H9 (cell line): ENCODE data around the gene NAA16. TPM values are rescaled to one million over a fixed set of nuclear protein-coding genes. Genes with fewer than 3 reads are reported as not detected.
A peak's percentile ranks its signal among the peaks of the same experiment; 100 is the strongest.

Experiments used
- DNase-seq: peaks from one replicate; pipeline ENCODE4 v3.0.0-alpha.2; 2017
- H2AFZ ChIP-seq: one replicate; pipeline ENCODE4 v1.6.1; 2013; ENCODE audit warnings: mild to moderate bottlenecking, low read length, control low read depth, moderate library complexity
- H2AK5ac ChIP-seq: 2 replicates; pipeline ENCODE4 v1.6.1; 2013; ENCODE audit warnings: low read length, control low read depth, mixed read lengths; ENCODE audit not compliant: insufficient read length
- H2BK120ac ChIP-seq: one replicate; pipeline ENCODE4 v1.6.1; 2013; ENCODE audit warnings: low read depth, mild to moderate bottlenecking, low read length, control low read depth, inconsistent platforms; ENCODE audit not compliant: poor library complexity, severe bottlenecking
- H2BK12ac ChIP-seq: 2 replicates; pipeline ENCODE4 v1.6.1; 2013; ENCODE audit warnings: low read length, control low read depth, mixed read lengths, low read depth; ENCODE audit not compliant: insufficient read length
- H2BK15ac ChIP-seq: 2 replicates; pipeline ENCODE4 v1.6.1; 2013; ENCODE audit warnings: low read depth, low read length, control low read depth
- H2BK20ac ChIP-seq: one replicate; pipeline ENCODE4 v1.6.1; 2013; ENCODE audit warnings: low read depth, mild to moderate bottlenecking, low read length, control low read depth, inconsistent platforms; ENCODE audit not compliant: poor library complexity, severe bottlenecking
- H2BK5ac ChIP-seq: 2 replicates; pipeline ENCODE4 v1.6.1; 2013; ENCODE audit warnings: low read length, control low read depth, mixed read lengths; ENCODE audit not compliant: insufficient read length
- H3K14ac ChIP-seq: 2 replicates; pipeline ENCODE4 v1.6.1; 2013; ENCODE audit warnings: low read length, control low read depth; ENCODE audit not compliant: insufficient read depth
- H3K18ac ChIP-seq: 2 replicates; pipeline ENCODE4 v1.6.1; 2013; ENCODE audit warnings: low read depth, mild to moderate bottlenecking, mixed read lengths, low read length, control low read depth; ENCODE audit not compliant: insufficient read length
- H3K23ac ChIP-seq: 2 replicates; pipeline ENCODE4 v1.6.1; 2013; ENCODE audit warnings: low read length, control low read depth, mixed read lengths, low read depth; ENCODE audit not compliant: insufficient read length
- H3K23me2 ChIP-seq: 2 replicates; pipeline ENCODE4 v1.6.1; 2013; ENCODE audit warnings: low read depth, mild to moderate bottlenecking, mixed read lengths, low read length, control low read depth; ENCODE audit not compliant: insufficient read length, poor library complexity, severe bottlenecking
- H3K27ac ChIP-seq: 2 replicates; pipeline ENCODE4 v1.5.1; 2013; ENCODE audit warnings: low read length, control low read depth, mixed read lengths, low read depth; ENCODE audit not compliant: insufficient read length
- H3K27me3 ChIP-seq: 2 replicates; pipeline ENCODE4 v1.6.1; 2013; ENCODE audit warnings: low read length, control low read depth, inconsistent platforms; ENCODE audit not compliant: insufficient read depth
- H3K4ac ChIP-seq: 2 replicates; pipeline ENCODE4 v1.6.1; 2013; ENCODE audit warnings: low read depth, mild to moderate bottlenecking, control low read depth, inconsistent platforms, low read length, moderate library complexity
- H3K4me1 ChIP-seq: 2 replicates; pipeline ENCODE4 v1.6.1; 2013; ENCODE audit warnings: low read length, control low read depth, inconsistent platforms; ENCODE audit not compliant: insufficient read depth
- H3K4me2 ChIP-seq: 2 replicates; pipeline ENCODE4 v1.6.1; 2013; ENCODE audit warnings: low read length, control low read depth, mixed read lengths; ENCODE audit not compliant: insufficient read length, insufficient read depth
- H3K56ac ChIP-seq: 2 replicates; pipeline ENCODE4 v1.6.1; 2013; ENCODE audit warnings: low read depth, mild to moderate bottlenecking, mixed read lengths, low read length, control low read depth; ENCODE audit not compliant: insufficient read length
- H3K79me1 ChIP-seq: 2 replicates; pipeline ENCODE4 v1.6.1; 2013; ENCODE audit warnings: low read depth, mild to moderate bottlenecking, moderate library complexity, low read length, control low read depth, inconsistent platforms; ENCODE audit not compliant: insufficient read depth, poor library complexity, severe bottlenecking
- H3K79me2 ChIP-seq: 2 replicates; pipeline ENCODE4 v1.6.1; 2013; ENCODE audit warnings: low read length, control low read depth, inconsistent platforms; ENCODE audit not compliant: insufficient read depth
- H3K9ac ChIP-seq: 2 replicates; pipeline ENCODE4 v1.6.1; 2013; ENCODE audit warnings: low read length, control low read depth, mixed read lengths; ENCODE audit not compliant: insufficient read length; ENCODE audit errors: extremely low read depth
- H3K9me3 ChIP-seq: one replicate; pipeline ENCODE4 v1.6.1; 2013; ENCODE audit warnings: low read depth, low read length, inconsistent platforms; ENCODE audit not compliant: control insufficient read depth
- H3T11ph ChIP-seq: one replicate; pipeline ENCODE4 v1.6.1; 2013; ENCODE audit warnings: mild to moderate bottlenecking, low read length, control low read depth, inconsistent platforms
- H4K20me1 ChIP-seq: one replicate; pipeline ENCODE4 v1.6.1; 2013; ENCODE audit not compliant: control insufficient read depth, insufficient read length, insufficient read depth
- H4K5ac ChIP-seq: 2 replicates; pipeline ENCODE4 v1.6.1; 2013; ENCODE audit warnings: low read depth, mild to moderate bottlenecking, mixed read lengths, low read length, control low read depth; ENCODE audit not compliant: insufficient read length
- H4K8ac ChIP-seq: replicated peaks from 2 replicates; pipeline ENCODE4 v1.6.1; 2013; ENCODE audit warnings: low read length, control low read depth, mixed read lengths, low read depth; ENCODE audit not compliant: insufficient read length
- H4K91ac ChIP-seq: 2 replicates; pipeline ENCODE4 v1.6.1; 2013; ENCODE audit warnings: low read depth, mild to moderate bottlenecking, moderate library complexity, mixed read lengths, low read length, control low read depth; ENCODE audit not compliant: insufficient read length
- H3K27ac Mint-ChIP-seq, 3 experiments: 2 replicates in 2 of 3; 3 replicates in 1 of 3; pipeline ENCODE4 v1.8.0; 2020 to 2021; ENCODE audit warnings: mixed read lengths in 3 of 3, mild to moderate bottlenecking in 1 of 3, moderate library complexity in 1 of 3
- H3K27me3 Mint-ChIP-seq: 2 replicates; pipeline ENCODE4 v1.8.0; 2021; ENCODE audit warnings: low read depth, mild to moderate bottlenecking, moderate library complexity, mixed read lengths
- H3K36me3 Mint-ChIP-seq, 3 experiments: 2 replicates in 2 of 3; 3 replicates in 1 of 3; pipeline ENCODE4 v1.8.0; 2020 to 2021; ENCODE audit warnings: low read depth in 3 of 3, mixed read lengths in 3 of 3; ENCODE audit not compliant: insufficient read depth in 1 of 3
- H3K4me1 Mint-ChIP-seq, 2 experiments: 2 replicates each; pipeline ENCODE4 v1.8.0; 2020; ENCODE audit warnings: mixed read lengths in 2 of 2
- H3K4me3 Mint-ChIP-seq, 2 experiments: 2 replicates in 1 of 2; 3 replicates in 1 of 2; pipeline ENCODE4 v1.8.0; 2020 to 2021; ENCODE audit warnings: mild to moderate bottlenecking in 2 of 2, mixed read lengths in 2 of 2, moderate library complexity in 1 of 2
- H3K9me3 Mint-ChIP-seq, 2 experiments: 2 replicates in 1 of 2; 3 replicates in 1 of 2; pipeline ENCODE4 v1.8.0; 2020; ENCODE audit warnings: mild to moderate bottlenecking in 2 of 2, mixed read lengths in 2 of 2, moderate library complexity in 1 of 2
- WGBS: extraction: QIAGEN DNeasy Blood & Tissue Kit; methylation state at CpG from one replicate; pipeline ENCODE4 v1.1.7; 2013; ENCODE audit warnings: missing lambda C conversion rate, low lambda C conversion rate, mixed read lengths; ENCODE audit not compliant: insufficient read length; ENCODE audit errors: extremely low coverage; 5-methylcytosine and 5-hydroxymethylcytosine counted together
- total RNA-seq: library from RNA; stranded (reverse); gene quantifications from 2 replicates; pipeline ENCODE4 v1.2.1, GENCODE V29; 2021
- TF ChIP-seq, protein P1 (sequence below): fragments of 200-600 bp; sonication (generic); conservative IDR thresholded peaks from 3 replicates; pipeline ENCODE4 v1.8.0; 2021; ENCODE audit warnings: antibody characterized with exemption, mild to moderate bottlenecking

The NAA16 gene
- total RNA-seq, 1 experiment from 2014 or later, result 37.7 TPM

DNA sequence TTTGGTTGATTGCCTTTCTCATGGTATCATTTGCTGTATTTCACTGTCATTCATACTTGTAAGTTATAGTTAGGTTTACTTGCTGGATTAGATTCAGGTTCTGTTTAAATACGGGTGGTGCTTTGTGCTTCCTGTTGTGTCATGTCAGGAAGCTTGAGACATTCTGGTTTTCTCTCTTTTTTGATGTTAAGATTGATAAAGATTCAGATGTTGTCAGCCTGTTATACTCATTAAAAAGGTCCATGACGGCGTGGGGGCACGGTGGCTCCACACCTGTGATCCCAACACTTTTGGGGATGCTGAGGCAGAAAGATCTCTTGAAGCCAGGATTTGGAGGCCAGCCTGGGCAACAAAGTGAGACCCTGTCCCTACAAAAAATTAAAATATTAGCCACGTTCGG is 45.7 kb downstream of the NAA16 start:
- H2AFZ ChIP-seq, result no peak overlapping the region
- no peak overlapping the region for H3K14ac ChIP-seq
- no peak overlapping the region for H2BK5ac ChIP-seq
- H3K79me2 ChIP-seq, result no peaks in the 10 kb centered on the region; the same call in 1 of the 2 replicates
- H3K4ac ChIP-seq, result no peak overlapping the region
- no peak overlapping the region for H4K8ac ChIP-seq
- H2AK5ac ChIP-seq, result no peak overlapping the region
- Mint-ChIP-seq H3K4me3 (no peak overlapping the region), H3K4me1 (no peaks in the 10 kb centered on the region), H3K27ac (peak overlapping the region in 1 of 3 experiments; percentile 5; a peak in 3 of 7 replicates), H3K9me3 (no peaks in the 10 kb centered on the region), H3K36me3 (peaks cover 7 to 52% (median 50%) of the 10 kb centered on the region in 3 experiments; a peak in 6 of 7 replicates), H3K27me3 (no peaks in the 10 kb centered on the region)
- no peak overlapping the region for H2BK20ac ChIP-seq
- H3T11ph ChIP-seq, result no peak overlapping the region
- no peak for DNase-seq
- no peaks in the 10 kb centered on the region for H3K4me1 ChIP-seq
- H3K23ac ChIP-seq, result no peak overlapping the region
- no peaks in the 10 kb centered on the region for H4K20me1 ChIP-seq
- H2BK15ac ChIP-seq, result no peak overlapping the region
- no peak overlapping the region for H2BK120ac ChIP-seq
- peaks cover 8% of the 10 kb centered on the region for H3K79me1 ChIP-seq
- H3K18ac ChIP-seq, result no peak overlapping the region
- no peak overlapping the region for H4K5ac ChIP-seq
- H3K9ac ChIP-seq, result no peak overlapping the region
- WGBS, result no CpG with 5 or more reads among the region's 6 CpGs
- TF ChIP-seq, protein P1, sequence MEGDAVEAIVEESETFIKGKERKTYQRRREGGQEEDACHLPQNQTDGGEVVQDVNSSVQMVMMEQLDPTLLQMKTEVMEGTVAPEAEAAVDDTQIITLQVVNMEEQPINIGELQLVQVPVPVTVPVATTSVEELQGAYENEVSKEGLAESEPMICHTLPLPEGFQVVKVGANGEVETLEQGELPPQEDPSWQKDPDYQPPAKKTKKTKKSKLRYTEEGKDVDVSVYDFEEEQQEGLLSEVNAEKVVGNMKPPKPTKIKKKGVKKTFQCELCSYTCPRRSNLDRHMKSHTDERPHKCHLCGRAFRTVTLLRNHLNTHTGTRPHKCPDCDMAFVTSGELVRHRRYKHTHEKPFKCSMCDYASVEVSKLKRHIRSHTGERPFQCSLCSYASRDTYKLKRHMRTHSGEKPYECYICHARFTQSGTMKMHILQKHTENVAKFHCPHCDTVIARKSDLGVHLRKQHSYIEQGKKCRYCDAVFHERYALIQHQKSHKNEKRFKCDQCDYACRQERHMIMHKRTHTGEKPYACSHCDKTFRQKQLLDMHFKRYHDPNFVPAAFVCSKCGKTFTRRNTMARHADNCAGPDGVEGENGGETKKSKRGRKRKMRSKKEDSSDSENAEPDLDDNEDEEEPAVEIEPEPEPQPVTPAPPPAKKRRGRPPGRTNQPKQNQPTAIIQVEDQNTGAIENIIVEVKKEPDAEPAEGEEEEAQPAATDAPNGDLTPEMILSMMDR, result no peak
- H3K23me2 ChIP-seq, result no peaks in the 10 kb centered on the region
- no peak overlapping the region for H2BK12ac ChIP-seq
- H3K27ac ChIP-seq, result no peak overlapping the region
- no peak overlapping the region for H3K4me2 ChIP-seq
- H4K91ac ChIP-seq, result no peak overlapping the region
- no peaks in the 10 kb centered on the region for H3K27me3 ChIP-seq
- no peak overlapping the region for H3K56ac ChIP-seq
- no peaks in the 10 kb centered on the region for H3K9me3 ChIP-seq
